Panc1 (cell line): ENCODE data around the gene MAML3. TPM values are rescaled to one million over a fixed set of nuclear protein-coding genes. Genes with fewer than 3 reads are reported as not detected.

ENCODE experiments used
- ATAC-seq: fragments of 200-7000 bp; cut with Tn5 transposase; 2 replicates; pipeline ENCODE4 v1.9.1; 2020; ENCODE audit warnings: mild to moderate bottlenecking, moderate library complexity
- BruUV-seq: library from RNA; stranded (reverse); fragments of 400-500 nt; replicated peaks from 2 replicates; lab custom pipeline; 2021; lab: Mats Ljungman, UMichigan
- CTCF ChIA-PET: fragments of 300-600 bp; sonication (Branson Sonifier 250); formaldehyde crosslinking; loops from one replicate; lab custom pipeline; 2022; ENCODE audit warnings: antibody characterized with exemption; lab: Charles Lee
- POLR2A ChIA-PET: fragments of 300-600 bp; sonication (Branson Sonifier 250); formaldehyde crosslinking; loops from one replicate; lab custom pipeline; 2022; ENCODE audit warnings: antibody characterized with exemption; lab: Charles Lee
- DNase-seq: peaks from one replicate; pipeline ENCODE4 v3.0.0-alpha.2; 2010; ENCODE audit warnings: low read depth, low spot score
- H3K27ac ChIP-seq: 2 replicates; pipeline ENCODE4 v1.5.1; 2011; ENCODE audit warnings: mild to moderate bottlenecking, low read length, inconsistent platforms
- H3K27me3 ChIP-seq: fragments of 200-500 bp; sonication (Bioruptor generic); 2 replicates; pipeline ENCODE4 v1.6.0; 2014; ENCODE audit warnings: low read length, inconsistent platforms; ENCODE audit not compliant: control insufficient read depth, insufficient read depth
- H3K36me3 ChIP-seq: fragments of 200-500 bp; sonication (Bioruptor generic); 2 replicates; pipeline ENCODE4 v1.5.1; 2014; ENCODE audit warnings: inconsistent platforms, mild to moderate bottlenecking, low read length, moderate library complexity; ENCODE audit not compliant: control insufficient read depth, insufficient read depth
- H3K4me1 ChIP-seq: 2 replicates; pipeline ENCODE4 v1.5.1; 2011; ENCODE audit warnings: inconsistent platforms, mild to moderate bottlenecking, low read length, moderate library complexity; ENCODE audit not compliant: control insufficient read depth, insufficient read depth
- H3K4me3 ChIP-seq, 2 experiments: 2 replicates each; pipeline ENCODE4 v1.5.1; 2011 to 2012; ENCODE audit warnings: low read depth in 2 of 2, low read length in 2 of 2, mild to moderate bottlenecking in 2 of 2, inconsistent platforms in 1 of 2, moderate library complexity in 1 of 2
- H3K9me3 ChIP-seq: fragments of 200-500 bp; sonication (Bioruptor generic); 2 replicates; pipeline ENCODE4 v1.5.1; 2014; ENCODE audit warnings: low read depth, mild to moderate bottlenecking, inconsistent platforms, low read length, moderate library complexity; ENCODE audit not compliant: control insufficient read depth, insufficient read depth
- CTCF ChIP-seq: fragments of 450-650 bp; IDR thresholded peaks from 2 replicates; pipeline ENCODE4 v1.5.1; 2017; ENCODE audit warnings: mild to moderate bottlenecking
- POLR2AphosphoS5 ChIP-seq: IDR thresholded peaks from 2 replicates; pipeline ENCODE4 v1.6.1; 2012; ENCODE audit warnings: mild to moderate bottlenecking, low read depth, low read length, moderate library complexity
- SIN3A ChIP-seq: IDR thresholded peaks from 2 replicates; pipeline ENCODE4 v1.6.1; 2012; ENCODE audit warnings: low read depth, mild to moderate bottlenecking, low read length, moderate library complexity, borderline replicate concordance; ENCODE audit not compliant: insufficient read depth
- TCF7L2 ChIP-seq: IDR thresholded peaks from 2 replicates; pipeline ENCODE4 v1.6.1; 2011; ENCODE audit warnings: mild to moderate bottlenecking, low read depth, low read length, inconsistent platforms
- in situ Hi-C: cut with HindIII; loops from 2 replicates; pipeline ENCODE4 v1.10.0; 2016; ENCODE audit warnings: low sequenced_read_pairs, low pct_unique_long_range_greater_than_20kb
- intact Hi-C: fragments of 100-400 bp; cut with micrococcal nuclease; formaldehyde crosslinking; loops from one replicate; pipeline ENCODE4 v1.10.0; 2022; ENCODE audit not compliant: unreplicated experiment
- total RNA-seq: library from RNA; stranded (reverse); gene quantifications from one replicate; pipeline ENCODE4 v1.2.1, GENCODE V29; 2021; ENCODE audit not compliant: unreplicated experiment
- TF ChIP-seq, protein P1 (sequence below), 2 experiments: IDR thresholded peaks; 2 replicates each; pipeline ENCODE4 v1.6.1; 2011 to 2012; ENCODE audit warnings: low read depth in 2 of 2, control low read depth in 1 of 2, low read length in 1 of 2, mild to moderate bottlenecking in 1 of 2, moderate library complexity in 1 of 2; ENCODE audit not compliant: insufficient read depth in 1 of 2

Gene MAML3
- total RNA-seq, 1 experiment from 2014 or later, result 7.7 TPM

DNA sequence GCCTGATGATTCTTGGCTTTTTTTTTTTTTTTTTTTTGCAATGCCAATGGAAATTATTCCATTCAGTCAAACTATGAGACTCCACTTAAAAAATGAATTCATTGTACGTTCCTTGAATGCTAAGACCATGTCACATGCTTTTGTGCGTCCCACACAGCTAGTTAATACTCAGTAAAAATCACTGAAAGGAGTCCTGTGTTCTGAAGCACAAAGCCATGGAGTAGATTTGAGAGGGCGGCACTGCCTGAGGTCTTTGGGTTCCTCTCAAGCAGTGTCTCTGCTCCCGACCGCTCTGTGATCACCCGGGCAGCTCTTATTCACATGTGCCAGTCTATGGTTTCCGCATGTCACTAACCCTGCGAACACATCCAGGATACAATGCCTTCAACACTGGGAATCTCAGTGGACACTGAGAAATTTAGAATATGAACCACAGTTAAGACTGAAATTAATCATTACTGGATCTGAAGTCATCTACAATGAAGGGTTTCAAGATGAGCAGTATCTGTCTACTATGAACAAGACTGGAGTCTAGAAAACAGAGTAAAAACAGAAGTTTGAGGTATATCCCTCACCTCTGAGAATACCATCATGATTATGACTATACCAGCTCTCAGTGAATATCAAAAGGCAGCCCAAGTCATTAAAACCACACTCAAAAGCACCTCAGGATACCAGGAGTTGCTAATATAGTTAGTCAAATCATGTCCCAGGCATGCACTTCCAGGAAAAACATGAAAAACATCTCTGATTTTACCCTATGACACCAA, 295.4 kb downstream of the MAML3 start:
- Histone ChIP-seq H3K36me3 (no peaks in the 10 kb centered on the region), H3K27ac (no peak overlapping the region), H3K27me3 (no peaks in the 10 kb centered on the region), H3K4me3 (no peak overlapping the region), H3K9me3 (no peaks in the 10 kb centered on the region), H3K4me1 (no peaks in the 10 kb centered on the region)
- BruUV-seq, result no TSS peak
- ChIA-PET CTCF (no interaction called here), POLR2A (no interaction called here)
- in situ Hi-C loops, result no loop called here
- DNase-seq, result no peak
- TF ChIP-seq POLR2AphosphoS5, result no peak
- TF ChIP-seq, protein P1, sequence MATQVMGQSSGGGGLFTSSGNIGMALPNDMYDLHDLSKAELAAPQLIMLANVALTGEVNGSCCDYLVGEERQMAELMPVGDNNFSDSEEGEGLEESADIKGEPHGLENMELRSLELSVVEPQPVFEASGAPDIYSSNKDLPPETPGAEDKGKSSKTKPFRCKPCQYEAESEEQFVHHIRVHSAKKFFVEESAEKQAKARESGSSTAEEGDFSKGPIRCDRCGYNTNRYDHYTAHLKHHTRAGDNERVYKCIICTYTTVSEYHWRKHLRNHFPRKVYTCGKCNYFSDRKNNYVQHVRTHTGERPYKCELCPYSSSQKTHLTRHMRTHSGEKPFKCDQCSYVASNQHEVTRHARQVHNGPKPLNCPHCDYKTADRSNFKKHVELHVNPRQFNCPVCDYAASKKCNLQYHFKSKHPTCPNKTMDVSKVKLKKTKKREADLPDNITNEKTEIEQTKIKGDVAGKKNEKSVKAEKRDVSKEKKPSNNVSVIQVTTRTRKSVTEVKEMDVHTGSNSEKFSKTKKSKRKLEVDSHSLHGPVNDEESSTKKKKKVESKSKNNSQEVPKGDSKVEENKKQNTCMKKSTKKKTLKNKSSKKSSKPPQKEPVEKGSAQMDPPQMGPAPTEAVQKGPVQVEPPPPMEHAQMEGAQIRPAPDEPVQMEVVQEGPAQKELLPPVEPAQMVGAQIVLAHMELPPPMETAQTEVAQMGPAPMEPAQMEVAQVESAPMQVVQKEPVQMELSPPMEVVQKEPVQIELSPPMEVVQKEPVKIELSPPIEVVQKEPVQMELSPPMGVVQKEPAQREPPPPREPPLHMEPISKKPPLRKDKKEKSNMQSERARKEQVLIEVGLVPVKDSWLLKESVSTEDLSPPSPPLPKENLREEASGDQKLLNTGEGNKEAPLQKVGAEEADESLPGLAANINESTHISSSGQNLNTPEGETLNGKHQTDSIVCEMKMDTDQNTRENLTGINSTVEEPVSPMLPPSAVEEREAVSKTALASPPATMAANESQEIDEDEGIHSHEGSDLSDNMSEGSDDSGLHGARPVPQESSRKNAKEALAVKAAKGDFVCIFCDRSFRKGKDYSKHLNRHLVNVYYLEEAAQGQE (IDR thresholded peaks at IDR 0.05; ENCODE audit: insufficient read depth in 1 of 2, low read depth in 2 of 2, low read length in 1 of 2), result no peak
- no peak for TF ChIP-seq SIN3A
- no peak for TF ChIP-seq CTCF
- no peak for TF ChIP-seq TCF7L2
- ATAC-seq, result no peak
- intact Hi-C loops, result no loop called here

- ChIA-PET POLR2A (no interaction called here), CTCF (no interaction called here)
- H3K27ac ChIP-seq, result no peak overlapping the region
- no peak overlapping the region for H3K4me3 ChIP-seq
- no TSS peak for BruUV-seq
- no peaks in the 10 kb centered on the region for H3K27me3 ChIP-seq
- H3K36me3 ChIP-seq, result no peaks in the 10 kb centered on the region
- TF ChIP-seq CTCF (no peak), SIN3A (no peak), POLR2AphosphoS5 (no peak), TCF7L2 (no peak)
- TF ChIP-seq, protein P1 (IDR thresholded peaks at IDR 0.05; ENCODE audit: insufficient read depth in 1 of 2, low read depth in 2 of 2, low read length in 1 of 2), result no peak
- in situ Hi-C loops, result no loop called here
- DNase-seq (no peak), ATAC-seq (no peak)
- no peaks in the 10 kb centered on the region for H3K9me3 ChIP-seq
- intact Hi-C loops, result no loop called here
- H3K4me1 ChIP-seq, result no peaks in the 10 kb centered on the region
Measured at GRCh38 chr4:139857977-139858376, 296.0 kb downstream of the MAML3 start.
